ENCODE results near the gene PRB3.

The PRB3 gene

DNA sequence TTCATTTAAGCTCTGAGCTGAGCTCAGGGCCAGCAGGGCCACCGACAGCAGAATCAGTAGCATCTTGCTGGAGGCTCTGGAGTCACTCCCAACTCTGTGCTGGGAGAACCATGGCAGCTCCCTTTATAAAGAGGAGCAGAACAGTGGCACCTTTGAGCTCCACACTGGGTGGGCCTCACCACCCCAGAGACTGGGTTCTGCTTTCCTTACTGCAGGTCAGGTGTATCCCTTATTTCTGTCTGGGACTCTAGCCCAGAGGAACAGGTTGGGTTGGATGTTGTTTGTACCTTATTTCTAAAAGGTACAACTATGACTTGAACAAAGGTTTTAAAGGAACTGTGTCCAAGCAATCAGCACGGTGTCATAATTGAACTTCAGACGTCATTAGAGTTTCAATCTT, at the start of gene PRB3:
Gene PRB3, minus strand, starts transcription at position 101 of the 400 bp plus-strand sequence. Its CDS starts 38 bp downstream, at position 63.
- DNase-seq, result no peak

DNA sequence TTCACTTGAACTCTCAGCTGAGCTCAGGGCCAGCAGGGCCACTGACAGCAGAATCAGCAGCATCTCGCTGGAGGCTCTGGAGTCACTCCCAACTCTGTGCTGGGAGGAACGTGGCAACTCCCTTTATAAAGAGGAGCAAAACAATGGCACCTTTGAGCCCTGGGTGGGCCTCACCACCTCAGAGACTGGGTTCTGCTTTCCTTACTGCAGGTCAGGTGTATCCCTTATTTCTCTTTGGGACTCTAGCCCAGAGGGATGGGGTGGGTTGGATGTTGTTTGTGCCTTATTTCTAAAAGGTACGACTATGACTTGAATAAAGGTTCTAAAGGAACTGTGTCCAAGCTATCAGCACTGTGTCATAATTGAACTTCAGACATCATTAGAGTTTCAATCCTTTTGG, 40.8 kb upstream of the PRB3 start, which contains the start of gene PRB4:
Gene PRB4, minus strand, starts transcription at position 101 of the 400 bp plus-strand sequence. Its CDS starts 38 bp downstream, at position 63.
- DNase-seq, result no peak

DNA sequence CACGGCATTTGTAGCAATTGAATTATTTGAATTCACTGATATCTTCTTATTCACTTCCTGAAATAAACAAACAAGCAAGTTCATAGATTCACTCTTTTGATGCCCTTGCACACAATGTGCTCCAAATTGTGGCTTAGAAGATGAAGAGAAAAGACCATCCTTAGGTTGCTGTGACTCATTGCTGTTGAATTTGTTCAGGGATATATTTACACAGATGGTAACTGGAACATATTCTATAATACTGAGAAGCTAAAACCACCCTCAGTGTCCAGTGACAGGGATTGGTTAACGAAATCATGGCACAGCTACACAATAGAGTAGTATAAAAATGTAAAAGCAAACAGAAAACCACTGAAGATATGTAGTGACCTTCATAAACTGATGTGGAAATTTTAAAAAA, 37.6 kb upstream of the PRB3 start:
- DNase-seq, result no peak

DNA sequence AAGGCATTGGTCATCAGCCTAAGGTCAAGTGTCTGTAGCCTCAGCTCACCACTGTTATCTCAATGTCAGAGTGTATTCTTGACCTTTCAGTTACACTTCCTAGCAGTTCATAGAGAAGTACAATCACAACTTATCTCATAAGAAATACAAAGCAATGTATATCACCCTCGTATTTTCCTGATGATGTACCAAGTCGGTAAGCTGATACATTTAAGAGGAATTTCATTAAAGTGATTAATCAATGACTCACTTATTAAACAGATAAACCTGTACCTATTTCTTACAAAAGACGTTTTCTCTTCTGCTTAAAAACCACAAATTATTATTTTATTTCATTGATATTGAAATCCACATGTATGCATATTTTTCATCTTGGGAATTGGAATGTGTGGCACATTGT, 3.9 kb upstream of the PRB3 start:
- DNase-seq, result no peak

DNA sequence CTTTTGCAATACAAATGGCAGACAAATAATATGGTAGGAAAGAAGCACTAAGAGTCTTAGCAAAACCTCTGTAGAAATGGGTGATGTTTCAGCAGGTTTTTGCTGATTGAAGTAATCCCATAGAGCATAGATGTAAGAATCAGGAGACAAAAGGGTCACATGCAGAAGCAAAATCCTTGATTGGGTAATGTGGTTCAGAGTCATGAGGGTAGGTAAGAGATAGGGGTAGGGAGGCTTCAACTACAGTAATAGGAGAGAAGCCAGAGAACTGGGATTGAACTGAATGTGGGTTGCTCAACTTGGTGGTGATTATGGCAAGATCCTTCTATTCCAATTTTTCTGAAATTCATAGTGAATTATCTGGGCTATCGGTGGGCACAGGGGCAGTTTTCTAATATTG, 5.0 kb downstream of the PRB3 start:
- no peak for DNase-seq

DNA sequence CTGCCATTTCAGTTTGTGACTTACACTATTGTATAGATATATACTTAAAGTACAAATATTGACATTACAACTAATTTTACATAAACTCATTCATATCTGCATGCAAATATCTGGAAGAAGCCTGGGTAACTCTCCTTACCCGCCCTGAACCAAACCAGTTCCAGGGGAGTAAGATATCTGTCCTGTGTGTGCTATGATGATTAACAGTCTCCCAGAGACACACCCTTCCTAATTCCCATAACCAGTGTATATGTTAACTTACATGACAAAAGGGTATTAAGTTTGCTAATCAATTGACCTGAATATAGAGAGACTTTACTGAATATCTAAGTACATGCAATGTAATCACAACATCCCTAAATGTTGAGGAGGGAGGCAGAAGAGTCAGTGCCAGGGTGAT, 23.0 kb downstream of the PRB3 start:
- DNase-seq, result no peak

DNA sequence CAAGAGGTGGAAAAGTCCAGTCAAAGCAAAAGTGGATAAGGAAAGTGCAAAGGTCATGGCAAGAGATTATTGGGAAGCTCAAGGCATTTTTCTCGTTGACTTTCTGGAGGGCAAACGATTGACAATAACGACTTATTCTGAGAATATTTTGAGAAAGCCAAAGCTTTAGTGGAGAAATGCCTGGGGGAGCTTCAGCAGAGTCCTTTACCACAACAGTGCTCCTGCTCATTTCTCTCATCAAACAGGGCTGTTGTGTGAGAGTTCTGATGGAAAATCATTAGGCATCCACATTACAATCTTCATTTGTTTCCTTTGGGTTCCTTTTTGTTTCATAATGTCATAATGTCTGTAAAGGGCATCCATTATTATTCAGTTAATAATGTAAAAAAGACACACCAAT, 26.9 kb downstream of the PRB3 start:
- DNase-seq, result no peak

DNA sequence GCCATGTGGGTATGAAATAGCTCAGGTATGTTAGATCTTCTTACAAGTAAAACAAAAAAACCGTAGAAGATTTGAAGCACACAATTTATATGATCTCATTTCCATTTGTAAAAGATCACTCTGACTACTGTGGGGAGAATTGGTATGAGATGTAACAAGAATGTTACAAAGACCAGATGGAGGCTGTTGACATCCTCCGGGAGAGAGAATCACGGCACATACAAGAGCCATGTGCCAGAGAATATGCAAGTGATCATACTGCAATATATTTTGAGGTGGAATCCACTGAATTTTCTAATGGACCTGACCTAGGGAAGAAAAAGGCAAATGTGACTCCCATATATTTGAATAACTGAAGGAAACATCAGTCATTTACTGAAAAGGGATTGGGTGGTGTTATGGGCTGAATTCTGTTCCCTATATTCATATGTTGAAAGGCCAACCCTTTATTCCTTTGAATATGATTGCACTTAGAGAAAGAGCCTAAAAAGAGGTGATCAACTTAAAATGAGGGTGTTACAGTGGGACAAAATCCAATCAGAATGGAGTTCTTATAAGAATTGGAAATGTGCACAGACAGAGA, 29.1 kb downstream of the PRB3 start:
- DNase-seq, result no peak

DNA sequence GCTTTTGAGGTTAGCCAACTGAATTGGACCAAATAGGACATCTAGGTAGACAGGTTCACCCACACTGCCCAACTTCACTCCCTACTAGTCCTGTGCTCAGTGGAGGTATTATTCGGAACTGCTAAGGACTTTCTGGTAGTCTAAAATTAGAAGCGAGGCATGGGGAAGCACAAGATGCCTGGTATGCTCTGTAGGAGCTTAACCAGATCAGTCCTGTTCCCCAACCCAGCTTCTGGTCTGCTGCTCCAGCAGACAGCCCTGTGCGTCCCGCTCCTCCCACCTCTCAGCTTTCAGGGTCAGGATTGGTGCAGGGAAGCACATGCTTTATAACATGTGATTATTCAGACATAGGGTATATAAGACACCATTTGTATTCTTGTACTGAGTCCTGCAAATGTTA, 31.2 kb downstream of the PRB3 start:
- DNase-seq, result no peak

DNA sequence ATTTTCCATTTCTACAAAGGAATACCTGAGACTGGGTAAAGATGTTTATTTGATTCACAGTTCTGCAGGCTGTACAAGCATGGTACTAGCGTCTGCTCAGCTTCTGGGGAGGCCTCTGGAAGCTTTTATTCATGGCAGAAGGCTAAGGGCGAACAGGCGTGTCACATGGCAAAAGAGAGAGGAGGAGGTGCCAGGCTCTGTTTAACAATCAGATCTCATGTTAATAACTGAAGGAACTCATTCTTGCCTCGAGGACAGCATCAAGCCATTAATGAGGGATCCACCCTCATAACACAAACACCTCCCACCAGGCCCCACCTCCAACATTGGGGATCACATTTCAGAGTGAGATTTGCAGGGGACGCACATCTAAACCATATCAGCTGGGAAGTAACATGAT, 36.0 kb downstream of the PRB3 start:
- no peak for DNase-seq

DNA sequence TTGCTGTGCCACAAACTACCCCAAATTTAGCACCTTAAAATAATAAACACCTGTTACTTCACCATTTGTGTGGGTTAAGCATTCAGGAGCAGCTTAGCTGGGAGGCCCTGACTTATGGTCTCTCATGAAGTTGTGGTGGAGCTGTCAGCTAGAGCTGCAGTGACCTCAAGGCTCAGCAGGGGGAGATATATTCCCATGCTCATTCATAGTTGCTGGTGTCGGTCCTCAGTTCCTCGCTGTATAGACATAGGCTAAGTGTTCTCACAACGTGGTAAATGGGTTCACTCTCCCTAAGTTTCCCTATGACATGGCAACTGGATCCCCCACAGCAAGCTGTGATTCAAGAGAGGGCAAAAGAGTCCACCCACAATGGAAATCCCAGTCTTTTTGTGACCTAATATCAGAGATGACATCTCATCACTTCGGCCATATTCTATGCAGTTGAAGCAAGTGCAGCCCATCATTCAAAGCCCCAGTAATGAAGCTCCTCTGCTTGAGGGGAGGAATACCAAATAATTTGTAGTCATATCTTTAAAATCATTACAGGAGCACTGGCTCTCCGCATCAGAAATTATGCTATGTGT, 41.1 kb downstream of the PRB3 start:
- DNase-seq, result no peak

DNA sequence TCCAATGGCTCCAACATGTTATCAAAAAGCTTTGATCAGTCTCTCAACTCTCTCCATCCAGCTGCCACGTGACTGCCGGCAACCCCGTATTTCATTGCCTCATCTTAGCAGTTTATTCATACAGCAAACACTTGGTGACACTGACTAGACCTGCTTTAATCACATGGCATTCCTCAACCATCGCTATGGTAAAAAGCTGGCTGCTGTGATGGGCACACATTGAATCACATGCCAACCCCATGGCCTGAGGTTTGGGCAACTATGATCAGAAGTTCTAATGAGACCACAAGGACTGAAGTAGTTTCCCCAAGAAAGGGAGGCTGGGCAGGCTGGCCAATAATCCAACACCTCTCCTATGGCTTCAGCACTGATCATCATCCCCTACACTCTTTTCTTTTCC, 42.1 kb downstream of the PRB3 start:
- DNase-seq, result no peak
